ENCODE data around the gene FAM177A1.
A peak's percentile ranks its signal among the peaks of the same experiment; 100 is the strongest.
"Not testable (repeated sequence)": the region's sequence is repeated elsewhere in the genome, so short reads cannot be mapped to it uniquely, and the experiment has no call there.

The FAM177A1 gene, protein sequence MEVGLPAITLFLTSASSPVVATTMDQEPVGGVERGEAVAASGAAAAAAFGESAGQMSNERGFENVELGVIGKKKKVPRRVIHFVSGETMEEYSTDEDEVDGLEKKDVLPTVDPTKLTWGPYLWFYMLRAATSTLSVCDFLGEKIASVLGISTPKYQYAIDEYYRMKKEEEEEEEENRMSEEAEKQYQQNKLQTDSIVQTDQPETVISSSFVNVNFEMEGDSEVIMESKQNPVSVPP

DNA sequence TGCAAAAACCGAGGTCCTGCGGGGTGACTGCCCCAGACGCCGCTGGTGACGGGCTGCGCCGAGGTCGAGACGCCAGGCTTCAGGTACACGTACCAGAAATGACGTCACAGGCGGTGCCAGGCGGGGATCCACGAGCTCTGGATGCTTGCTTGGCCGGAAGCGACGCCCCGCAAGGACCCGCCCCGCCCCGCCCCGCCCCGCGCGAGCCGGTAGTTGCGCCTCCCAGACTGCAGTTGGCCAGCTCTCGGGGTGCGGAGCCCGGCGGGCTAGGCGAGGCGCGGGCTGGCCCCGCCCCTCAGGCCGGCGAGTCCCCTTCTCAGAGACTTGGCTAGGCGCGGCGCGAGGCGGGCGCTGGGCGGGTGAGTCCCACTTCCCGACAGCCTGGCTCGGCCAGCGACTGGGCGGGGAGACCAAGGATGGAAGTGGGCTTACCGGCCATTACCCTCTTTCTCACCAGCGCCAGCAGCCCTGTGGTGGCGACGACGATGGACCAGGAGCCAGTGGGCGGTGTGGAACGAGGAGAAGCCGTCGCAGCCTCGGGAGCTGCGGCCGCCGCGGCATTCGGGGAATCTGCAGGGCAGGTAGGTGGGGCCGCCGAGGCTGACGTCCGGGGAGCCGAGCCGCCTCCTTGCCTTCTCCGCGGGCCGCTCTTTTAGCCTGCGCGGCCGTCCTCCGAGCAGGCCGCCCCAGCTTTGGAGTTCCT is at the start of gene FAM177A1:
Gene FAM177A1, plus strand, starts transcription at position 225 of the 703 bp plus-strand sequence. Its CDS starts 192 bp downstream, at position 417.
- DNase-seq, result peak; percentile 98

DNA sequence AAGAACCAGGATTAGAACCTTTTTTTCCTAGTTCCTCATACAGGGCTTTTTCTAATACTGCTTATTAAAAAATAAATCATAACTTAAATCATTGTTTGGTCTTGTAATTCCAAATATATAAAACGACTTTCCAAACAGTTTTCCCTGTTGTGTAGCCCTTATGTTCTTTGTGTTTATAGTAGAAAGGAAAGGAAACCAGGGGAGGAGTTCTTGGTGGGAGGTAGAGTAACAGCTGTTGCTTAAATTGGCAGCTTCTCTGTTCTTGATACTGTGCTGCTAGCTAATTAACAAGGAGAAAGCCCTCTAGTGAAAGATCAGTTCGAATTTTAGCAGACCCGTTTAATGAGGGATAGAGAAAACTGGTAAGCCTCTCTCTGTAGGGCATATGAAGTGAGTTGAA is 48.3 kb upstream of the FAM177A1 start:
- DNase-seq, result peak; percentile 13

- no peak for DNase-seq
Measured at GRCh38 chr14:34999500-34999899, 46.6 kb upstream of the FAM177A1 start.

DNA sequence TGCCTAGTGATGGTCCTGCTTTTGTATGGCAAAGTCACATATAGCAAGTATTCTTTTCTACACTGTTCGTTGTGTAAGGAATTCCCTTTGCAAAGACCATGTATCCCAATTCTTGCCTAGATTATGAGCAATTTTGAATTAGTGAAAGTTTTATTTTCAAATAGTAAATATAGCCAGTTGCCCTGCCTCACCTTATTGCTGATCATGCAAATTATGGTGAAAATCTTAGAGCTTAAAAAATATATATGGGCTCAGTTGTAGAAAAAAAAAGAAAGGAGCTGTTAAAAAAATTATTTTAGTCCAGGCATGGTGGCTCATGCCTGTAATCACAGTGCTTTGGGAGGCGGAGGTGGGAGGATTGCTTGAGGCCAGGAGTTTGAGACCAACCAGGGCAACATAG is 44.5 kb upstream of the FAM177A1 start:
- no peak for DNase-seq

- no peak for DNase-seq
Measured at GRCh38 chr14:35004839-35005238, 41.2 kb upstream of the FAM177A1 start.

- no peak for DNase-seq
Measured at GRCh38 chr14:35016568-35016967, 29.5 kb upstream of the FAM177A1 start.

DNA sequence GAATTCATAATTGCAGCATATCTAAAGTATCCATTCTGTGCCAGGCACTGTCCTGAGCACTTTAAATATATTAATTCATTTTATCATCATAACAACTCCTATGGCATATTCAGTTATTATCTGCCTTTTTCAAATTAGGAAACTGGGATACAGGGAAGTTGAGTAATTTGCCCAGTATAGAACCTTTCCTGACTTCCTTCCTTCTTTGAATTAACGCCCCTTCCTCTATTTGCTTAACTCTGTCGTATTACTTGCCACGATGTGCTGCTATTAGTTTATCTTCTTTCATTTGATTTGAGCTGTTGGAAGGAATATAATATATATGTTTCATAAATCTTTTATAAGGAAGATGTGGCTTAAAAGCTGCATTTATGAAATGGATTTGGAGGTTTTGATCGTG is 25.4 kb upstream of the FAM177A1 start:
- no peak for DNase-seq

DNA sequence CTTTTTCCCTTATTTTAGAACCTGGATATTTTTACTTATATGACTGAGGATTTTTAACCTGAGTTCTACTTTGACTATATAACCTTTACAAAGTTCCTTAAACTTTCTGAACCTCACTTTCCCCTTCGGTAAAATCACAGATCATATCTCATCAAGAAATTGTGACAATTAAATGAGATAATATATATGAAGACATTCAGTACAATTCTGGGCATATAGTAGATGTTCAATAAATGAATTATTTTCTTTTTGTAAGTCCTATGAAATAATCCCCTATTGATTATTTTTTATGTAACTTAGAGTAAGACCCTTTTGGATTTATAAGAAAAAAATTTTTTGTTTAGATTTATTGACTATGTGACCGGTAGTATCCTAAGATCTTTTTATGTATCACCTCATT is 17.6 kb upstream of the FAM177A1 start:
- DNase-seq, result no peak

DNA sequence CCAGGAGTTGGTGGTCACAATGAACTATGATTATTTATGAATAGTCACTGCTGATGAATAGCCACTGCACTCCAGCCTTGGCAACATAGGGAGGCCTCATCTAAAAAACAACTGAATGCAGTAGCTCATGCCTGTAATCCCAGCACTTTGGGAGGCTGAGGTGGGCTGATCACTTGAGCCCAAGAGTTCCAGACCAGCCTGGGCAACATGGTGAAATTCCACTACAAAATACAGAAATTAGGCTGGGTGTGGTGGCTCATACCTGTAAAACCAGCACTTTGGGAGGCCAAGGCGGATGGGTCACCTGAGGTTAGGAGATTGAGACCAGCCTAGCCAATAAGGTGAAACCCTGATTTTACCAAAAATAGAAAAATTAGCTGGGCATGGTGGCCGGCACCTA is 13.5 kb upstream of the FAM177A1 start:
- no peak for DNase-seq

DNA sequence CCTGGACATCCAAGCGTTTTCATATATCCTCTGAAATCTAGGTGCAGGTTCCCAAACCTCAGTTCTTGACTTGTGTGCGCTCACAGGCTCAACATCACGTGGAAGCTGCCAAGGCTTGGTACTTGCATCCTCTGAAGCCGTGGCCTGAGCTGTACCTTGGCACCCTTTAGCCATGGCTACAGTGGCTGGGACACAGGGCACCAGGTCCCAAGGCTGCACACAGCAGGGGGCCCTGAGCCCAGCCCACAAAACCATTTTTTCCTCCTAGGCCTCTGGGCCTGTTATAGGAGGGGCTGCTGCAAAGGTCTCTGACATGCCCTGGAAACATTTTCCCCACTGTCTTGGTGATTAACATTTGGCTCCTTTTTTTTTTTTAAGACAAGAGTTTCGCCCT is 11.6 kb upstream of the FAM177A1 start:
- no peak for DNase-seq

- not testable (repeated sequence) for DNase-seq
Measured at GRCh38 chr14:35034944-35035554, 11.0 kb upstream of the FAM177A1 start.

DNA sequence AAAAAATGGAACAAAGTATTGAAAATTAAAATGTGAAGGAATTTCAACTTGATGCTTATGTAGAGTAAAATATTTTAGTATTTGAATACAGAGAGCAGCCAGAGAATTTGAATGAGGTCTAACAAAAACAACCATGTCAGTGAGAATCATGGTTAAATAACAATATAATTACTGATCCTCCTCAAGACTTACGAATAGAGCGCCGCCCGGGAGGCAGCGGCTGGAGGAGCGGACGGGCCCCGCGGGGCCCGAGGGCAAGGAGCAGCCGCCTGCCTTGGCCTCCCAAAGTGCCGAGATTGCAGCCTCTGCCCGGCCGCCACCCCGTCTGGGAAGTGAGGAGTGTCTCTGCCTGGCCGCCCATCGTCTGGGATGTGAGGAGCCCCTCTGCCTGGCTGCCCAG is 7.8 kb upstream of the FAM177A1 start:
- DNase-seq, result not testable (repeated sequence)

- no peak for DNase-seq
Measured at GRCh38 chr14:35042632-35043031, 3.4 kb upstream of the FAM177A1 start.

DNA sequence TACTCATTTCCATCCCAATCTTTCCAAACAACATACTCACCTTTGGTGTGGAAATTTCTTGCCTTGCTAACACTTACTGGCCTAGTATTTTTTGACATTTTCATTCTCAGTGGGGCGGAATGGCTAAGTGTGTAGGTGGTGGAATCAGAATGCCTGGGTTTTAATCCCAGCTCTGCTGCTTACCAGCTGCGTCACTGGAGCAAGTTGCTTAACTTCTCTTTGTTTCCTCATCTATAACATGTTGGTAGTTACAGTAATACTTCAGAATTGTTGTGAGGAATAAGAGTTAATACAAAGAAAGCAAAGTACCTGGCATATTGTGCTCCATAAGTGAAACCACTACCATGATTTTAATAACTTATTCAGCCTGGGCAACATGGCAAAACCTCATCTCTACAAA is 3.0 kb upstream of the FAM177A1 start:
- no peak for DNase-seq

DNA sequence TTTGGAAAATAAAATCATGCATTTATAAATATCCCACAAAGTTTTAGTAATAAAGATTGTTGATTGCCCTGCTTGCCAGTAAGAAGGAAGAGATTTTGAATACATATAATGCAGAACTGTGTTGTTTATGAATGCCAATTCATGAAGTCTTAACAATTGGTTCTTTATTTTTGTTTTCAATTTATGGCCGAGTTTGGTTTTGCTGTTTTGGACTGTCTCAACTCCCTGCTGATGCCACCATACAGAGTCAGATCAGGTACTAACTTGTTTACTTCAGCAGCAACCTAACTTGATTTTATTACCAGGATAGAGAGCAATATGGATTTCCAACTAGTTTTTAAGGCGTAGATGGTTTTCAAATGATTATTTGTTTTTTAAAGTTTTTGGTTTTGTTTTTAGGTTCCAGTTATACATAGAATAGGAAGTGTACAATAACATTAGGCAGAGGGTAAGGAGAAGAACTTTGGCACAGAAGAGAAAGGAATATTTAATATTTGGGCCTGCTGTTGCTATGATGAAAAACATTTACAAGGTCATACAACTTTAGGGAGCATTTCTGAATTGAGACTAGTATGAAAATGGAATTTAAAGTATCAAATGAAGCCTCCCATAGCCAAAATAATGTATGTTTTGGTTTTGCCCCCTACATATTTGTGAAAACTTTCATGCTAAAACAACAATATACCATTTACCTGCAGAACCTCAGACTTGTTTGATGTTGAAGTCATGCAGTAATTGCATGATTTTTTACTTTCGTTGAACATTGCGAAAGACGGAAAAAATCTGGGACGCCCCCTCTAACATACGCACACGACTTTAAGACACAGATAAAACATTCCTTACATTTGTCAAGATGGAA is 904 bp upstream of the FAM177A1 start:
- no peak for DNase-seq

DNA sequence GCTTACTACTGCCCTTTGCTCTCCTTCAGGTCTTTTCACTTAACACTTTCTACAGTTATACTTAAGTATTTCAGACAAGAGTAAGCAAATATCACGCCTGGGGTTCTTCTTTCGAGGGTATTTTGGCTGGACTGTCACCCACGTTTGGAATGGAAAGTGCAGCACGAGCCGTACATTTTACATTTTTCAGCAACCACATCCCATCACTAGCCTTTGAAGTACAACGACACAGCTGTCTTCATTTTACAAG is 349 bp upstream of the FAM177A1 start:
- no peak for DNase-seq

- peak; percentile 66 for DNase-seq
Measured at GRCh38 chr14:35046751-35047536, 872 bp downstream of the FAM177A1 start.

- DNase-seq, result no peak
Measured at GRCh38 chr14:35047976-35048513, 2.0 kb downstream of the FAM177A1 start.

DNA sequence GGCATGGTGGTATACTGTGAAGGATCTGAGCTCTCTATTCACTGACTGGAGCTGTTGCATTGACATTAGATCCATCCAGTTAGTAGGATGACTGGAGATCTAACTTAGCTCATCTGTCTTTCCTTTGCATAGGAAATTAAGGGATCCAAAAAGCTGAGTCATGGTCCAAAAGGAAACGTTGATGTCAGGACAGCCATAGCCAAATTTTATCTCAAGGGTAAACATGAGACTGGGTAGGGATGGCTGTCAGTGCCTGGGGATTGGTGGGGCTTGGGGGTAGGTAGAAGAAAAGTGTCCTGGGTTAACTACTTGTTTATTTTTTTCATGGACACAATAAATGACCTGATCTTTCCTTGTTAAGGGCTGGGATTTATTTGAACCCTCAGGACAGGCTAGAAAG is 4.6 kb downstream of the FAM177A1 start:
- no peak for DNase-seq

- no peak for DNase-seq
Measured at GRCh38 chr14:35051796-35052195, 5.7 kb downstream of the FAM177A1 start.

GRCh38 chr14:35052637-35053036 is 6.6 kb downstream of the FAM177A1 start:
- DNase-seq, result no peak

GRCh38 chr14:35061113-35061791 is 15.2 kb downstream of the FAM177A1 start:
- not testable (repeated sequence) for DNase-seq

Measured in NCI-H1105 treated with DMSO at 0.1 percent for 48 hours (cell line).